Hepatocyte (in vitro differentiated cells): ENCODE data around the gene PWWP2B. TPM values are rescaled to one million over a fixed set of nuclear protein-coding genes. Genes with fewer than 3 reads are reported as not detected.
A peak's percentile ranks its signal among the peaks of the same experiment; 100 is the strongest.

ENCODE experiments used
- DNase-seq: peaks from one replicate; pipeline ENCODE4 v3.0.0-alpha.2; 2016; ENCODE audit warnings: low spot score
- H2AFZ ChIP-seq: fragments of 200-600 bp; sonication (generic); 2 replicates; pipeline ENCODE4 v1.6.0; 2016; ENCODE audit warnings: antibody characterized with exemption, mild to moderate bottlenecking
- H3K27ac ChIP-seq: fragments of 200-600 bp; sonication (generic); 2 replicates; pipeline ENCODE4 v1.5.1; 2016; ENCODE audit warnings: mild to moderate bottlenecking
- H3K27me3 ChIP-seq: fragments of 200-600 bp; sonication (generic); 2 replicates; pipeline ENCODE4 v1.6.1; 2016
- H3K36me3 ChIP-seq: fragments of 200-600 bp; sonication (generic); replicated peaks from 2 replicates; pipeline ENCODE4 v1.5.1; 2016; ENCODE audit warnings: low read depth; ENCODE audit not compliant: insufficient read depth
- H3K4me1 ChIP-seq: fragments of 200-600 bp; sonication (generic); 2 replicates; pipeline ENCODE4 v1.5.1; 2016; ENCODE audit warnings: mild to moderate bottlenecking, moderate library complexity; ENCODE audit not compliant: insufficient read depth
- H3K4me2 ChIP-seq: fragments of 200-600 bp; sonication (generic); 2 replicates; pipeline ENCODE4 v1.6.0; 2016
- H3K4me3 ChIP-seq: fragments of 200-600 bp; sonication (generic); 2 replicates; pipeline ENCODE4 v1.5.1; 2016; ENCODE audit warnings: mild to moderate bottlenecking
- H3K79me2 ChIP-seq: fragments of 200-600 bp; sonication (generic); 2 replicates; pipeline ENCODE4 v1.6.0; 2017; ENCODE audit warnings: mild to moderate bottlenecking
- H3K9me2 ChIP-seq: fragments of 200-600 bp; sonication (generic); replicated peaks from 2 replicates; pipeline ENCODE4 v1.6.0; 2017; ENCODE audit warnings: mild to moderate bottlenecking; ENCODE audit not compliant: insufficient read depth
- H3K9me3 ChIP-seq: fragments of 200-600 bp; sonication (generic); 2 replicates; pipeline ENCODE4 v1.5.1; 2016; ENCODE audit warnings: low read depth, mild to moderate bottlenecking
- H4K20me1 ChIP-seq: fragments of 200-600 bp; sonication (generic); 2 replicates; pipeline ENCODE4 v1.6.0; 2016; ENCODE audit warnings: mild to moderate bottlenecking; ENCODE audit not compliant: insufficient read depth, poor library complexity, severe bottlenecking
- EZH2 ChIP-seq: fragments of 200-600 bp; sonication (generic); IDR thresholded peaks from 2 replicates; pipeline ENCODE4 v1.6.1; 2016; ENCODE audit warnings: antibody characterized with exemption, mild to moderate bottlenecking, borderline replicate concordance
- EZH2phosphoT487 ChIP-seq: fragments of 200-600 bp; sonication (generic); IDR thresholded peaks from one replicate; pipeline ENCODE4 v1.6.1; 2018; ENCODE audit warnings: antibody characterized with exemption, mild to moderate bottlenecking, low read depth, moderate library complexity; ENCODE audit not compliant: unreplicated experiment, severe bottlenecking
- WGBS: methylation state at CpG from one replicate; pipeline ENCODE4 v1.1.6; 2016; ENCODE audit warnings: low lambda C conversion rate; ENCODE audit errors: missing lambda C conversion rate; 5-methylcytosine and 5-hydroxymethylcytosine counted together
- polyA plus RNA-seq: library from polyadenylated mRNA; unstranded; fragments of >200 nt; fragmentation: Nextera tagmentation; extraction: Ambion mirVana; gene quantifications from 2 replicates; pipeline ENCODE4 v1.2.1, GENCODE V29; 2016
- total RNA-seq: library from RNA; depleted of rRNA; stranded (reverse); fragments of >200 nt; gene quantifications from 2 replicates; pipeline ENCODE4 v1.2.3, GENCODE V29; 2014
- TF ChIP-seq, protein P1 (sequence below): fragments of 200-600 bp; sonication (generic); IDR thresholded peaks from 2 replicates; pipeline ENCODE4 v1.5.1; 2016; ENCODE audit warnings: antibody characterized with exemption, mild to moderate bottlenecking; ENCODE audit not compliant: poor library complexity

The PWWP2B gene
- total and polyA plus RNA-seq, 2 experiments from 2014 or later, result 10.7 to 18.0 TPM

DNA sequence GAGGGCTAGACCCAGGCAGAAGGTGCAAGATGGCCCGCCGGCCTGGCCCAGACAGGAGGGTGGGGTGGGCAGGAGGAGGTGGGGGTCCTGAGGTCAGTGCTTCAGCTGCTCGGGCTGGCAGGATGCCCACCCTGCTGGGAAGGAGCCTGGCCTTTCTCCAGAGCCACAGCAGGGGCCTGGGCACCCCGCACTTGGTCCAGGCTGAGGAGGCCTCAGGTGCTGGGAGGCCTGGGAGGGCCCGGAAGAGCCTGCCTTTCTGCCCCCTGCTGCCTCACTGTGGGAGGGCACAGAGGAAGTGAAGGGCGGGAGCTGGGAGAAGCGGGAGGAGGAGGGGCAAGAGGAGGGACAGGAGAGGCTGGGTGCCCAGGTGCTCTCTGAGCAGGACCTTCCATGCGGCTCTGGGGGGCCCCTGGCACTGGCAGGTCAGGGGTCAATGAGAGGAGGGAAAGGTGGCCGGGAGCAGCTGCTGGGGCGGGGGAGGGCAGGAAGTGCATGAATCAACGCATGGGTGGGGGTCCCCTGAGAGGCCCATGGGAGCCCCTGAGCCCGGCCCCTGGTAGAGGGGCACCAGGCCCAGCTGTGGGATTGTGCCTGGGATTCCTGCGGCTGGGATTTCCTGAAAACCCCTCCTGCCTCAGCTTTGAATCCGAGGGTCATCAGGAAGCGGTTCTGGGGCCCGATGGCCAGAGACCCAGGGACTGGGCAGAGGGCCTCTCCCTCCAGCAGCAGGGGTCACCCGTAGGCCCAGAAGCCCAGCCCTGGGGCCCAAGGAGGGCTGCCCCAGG lies 49.9 kb downstream of the PWWP2B start:
- H4K20me1 ChIP-seq, result no peaks in the 10 kb centered on the region
- H3K4me2 ChIP-seq, result peak overlapping the region; percentile 52
- H3K27me3 ChIP-seq, result no peaks in the 10 kb centered on the region
- no peak overlapping the region for H2AFZ ChIP-seq
- H3K79me2 ChIP-seq, result no peaks in the 10 kb centered on the region
- 68% methylated on average over 11 of the region's 17 CpGs for WGBS
- H3K9me2 ChIP-seq, result no peaks in the 10 kb centered on the region
- TF ChIP-seq EZH2, result no peak
- TF ChIP-seq, protein P1, sequence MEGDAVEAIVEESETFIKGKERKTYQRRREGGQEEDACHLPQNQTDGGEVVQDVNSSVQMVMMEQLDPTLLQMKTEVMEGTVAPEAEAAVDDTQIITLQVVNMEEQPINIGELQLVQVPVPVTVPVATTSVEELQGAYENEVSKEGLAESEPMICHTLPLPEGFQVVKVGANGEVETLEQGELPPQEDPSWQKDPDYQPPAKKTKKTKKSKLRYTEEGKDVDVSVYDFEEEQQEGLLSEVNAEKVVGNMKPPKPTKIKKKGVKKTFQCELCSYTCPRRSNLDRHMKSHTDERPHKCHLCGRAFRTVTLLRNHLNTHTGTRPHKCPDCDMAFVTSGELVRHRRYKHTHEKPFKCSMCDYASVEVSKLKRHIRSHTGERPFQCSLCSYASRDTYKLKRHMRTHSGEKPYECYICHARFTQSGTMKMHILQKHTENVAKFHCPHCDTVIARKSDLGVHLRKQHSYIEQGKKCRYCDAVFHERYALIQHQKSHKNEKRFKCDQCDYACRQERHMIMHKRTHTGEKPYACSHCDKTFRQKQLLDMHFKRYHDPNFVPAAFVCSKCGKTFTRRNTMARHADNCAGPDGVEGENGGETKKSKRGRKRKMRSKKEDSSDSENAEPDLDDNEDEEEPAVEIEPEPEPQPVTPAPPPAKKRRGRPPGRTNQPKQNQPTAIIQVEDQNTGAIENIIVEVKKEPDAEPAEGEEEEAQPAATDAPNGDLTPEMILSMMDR, result peak; percentile 50
- H3K4me3 ChIP-seq, result no peak overlapping the region
- no peaks in the 10 kb centered on the region for H3K36me3 ChIP-seq
- H3K4me1 ChIP-seq, result peaks cover 27% of the 10 kb centered on the region
- no peaks in the 10 kb centered on the region for H3K9me3 ChIP-seq
- H3K27ac ChIP-seq, result peak overlapping the region; percentile 94
- DNase-seq, result peak; percentile 87

DNA sequence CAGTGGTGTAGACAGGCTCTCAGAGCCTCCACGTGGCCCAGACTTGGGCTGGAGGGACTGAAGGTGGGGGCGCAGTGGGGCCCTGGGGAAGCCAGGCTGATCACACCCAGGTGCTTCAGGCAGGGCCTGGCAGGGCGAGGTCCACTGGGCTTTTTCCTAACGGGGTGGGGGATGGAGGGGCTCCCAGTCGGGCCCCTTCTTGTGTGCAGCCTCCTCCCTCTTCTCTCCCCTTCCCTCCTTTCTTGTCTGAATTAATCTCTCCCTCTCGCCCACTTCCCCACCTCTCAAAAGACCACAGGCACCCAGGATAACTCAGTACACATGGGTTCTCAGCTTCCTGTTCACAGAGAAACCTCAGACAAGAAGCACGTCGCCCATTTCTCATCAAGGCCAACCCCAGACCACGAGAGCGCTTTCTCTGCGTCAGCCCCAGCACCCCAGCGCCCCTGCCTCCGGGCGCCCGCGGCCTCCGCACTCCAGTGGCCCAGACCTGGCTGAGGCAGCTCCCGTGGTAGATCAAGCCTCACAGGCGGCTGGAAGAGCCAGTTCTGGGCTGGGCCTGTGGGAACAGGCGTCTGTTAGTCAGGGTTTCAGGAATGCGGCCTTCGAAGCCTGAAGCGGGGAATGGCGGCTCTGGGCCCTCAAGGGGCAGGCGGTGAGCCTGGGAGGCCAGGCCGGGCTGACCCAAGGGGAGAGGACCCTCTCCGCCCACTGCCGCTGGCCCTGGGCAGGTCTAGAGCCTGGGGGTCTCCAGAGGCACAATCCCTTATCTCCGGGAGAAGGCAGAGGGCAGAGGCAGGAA lies 50.6 kb downstream of the PWWP2B start:
- Histone ChIP-seq H3K9me3 (no peaks in the 10 kb centered on the region), H2AFZ (peak overlapping the region; percentile 80), H3K36me3 (no peaks in the 10 kb centered on the region), H3K27me3 (no peaks in the 10 kb centered on the region), H3K4me2 (peak overlapping the region; percentile 52), H4K20me1 (no peaks in the 10 kb centered on the region), H3K4me1 (peaks cover 27% of the 10 kb centered on the region), H3K27ac (peak overlapping the region; percentile 94), H3K79me2 (no peaks in the 10 kb centered on the region), H3K9me2 (no peaks in the 10 kb centered on the region), H3K4me3 (no peak overlapping the region)
- 57% methylated on average over 28 of the region's 29 CpGs for WGBS
- DNase-seq, result peak; percentile 80
- no peak for TF ChIP-seq EZH2
- TF ChIP-seq EZH2phosphoT487, result no peak
- TF ChIP-seq, protein P1, result no peak

DNA sequence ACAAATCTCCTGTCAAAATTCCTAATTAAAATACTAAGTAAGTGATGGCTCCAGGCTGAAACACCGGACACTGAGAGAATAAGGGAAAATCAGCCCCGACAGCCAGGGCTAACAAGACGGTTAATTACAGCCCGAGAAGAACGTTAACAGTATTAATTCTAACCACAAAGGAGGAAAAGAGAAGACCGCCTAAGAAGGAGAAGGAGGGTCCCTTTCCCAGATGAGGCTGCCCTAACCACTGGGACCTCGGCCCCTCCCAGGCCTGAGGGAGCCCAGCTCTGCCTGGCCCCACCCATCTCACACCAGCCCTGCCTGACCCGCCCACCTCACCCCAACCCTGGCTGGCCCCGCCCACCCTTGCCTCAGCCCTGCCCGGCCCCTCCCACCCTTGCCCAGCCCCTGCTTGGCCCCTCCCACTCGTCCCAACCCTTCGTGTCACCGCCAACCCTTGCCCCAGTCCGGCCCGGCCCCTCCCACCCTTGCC lies 51.3 kb downstream of the PWWP2B start:
- no peaks in the 10 kb centered on the region for H3K36me3 ChIP-seq
- H3K9me3 ChIP-seq, result no peaks in the 10 kb centered on the region
- no peak for TF ChIP-seq EZH2
- TF ChIP-seq, protein P1, result no peak
- no peak for TF ChIP-seq EZH2phosphoT487
- no peaks in the 10 kb centered on the region for H3K27me3 ChIP-seq
- H3K79me2 ChIP-seq, result no peaks in the 10 kb centered on the region
- peak overlapping the region; percentile 94 for H3K27ac ChIP-seq
- H3K9me2 ChIP-seq, result no peaks in the 10 kb centered on the region
- 77% methylated on average over 8 of the region's 15 CpGs for WGBS
- peak overlapping the region; percentile 80 for H2AFZ ChIP-seq
- H3K4me2 ChIP-seq, result peak overlapping the region; percentile 5
- H3K4me3 ChIP-seq, result no peak overlapping the region
- no peaks in the 10 kb centered on the region for H4K20me1 ChIP-seq
- DNase-seq, result peak; percentile 83
- peaks cover 28% of the 10 kb centered on the region for H3K4me1 ChIP-seq
